CD4-positive, alpha-beta memory T cell (primary cell): ENCODE measurements around the gene CHMP2B. TPM values are rescaled to one million over a fixed set of nuclear protein-coding genes. Genes with fewer than 3 reads are reported as not detected.
"Not testable (repeated sequence)": the region's sequence is repeated elsewhere in the genome, so short reads cannot be mapped to it uniquely, and the experiment has no call there.

Experiments used
- CTCF ChIA-PET: fragments of 350-600 bp; sonication (Branson Sonifier 250); formaldehyde crosslinking; loops from one replicate; lab custom pipeline; 2021; ENCODE audit warnings: inconsistent platforms; ENCODE audit not compliant: partially characterized antibody; lab: Charles Lee
- POLR2A ChIA-PET: fragments of 350-600 bp; sonication (Branson Sonifier 250); formaldehyde crosslinking; loops from one replicate; lab custom pipeline; 2021; ENCODE audit not compliant: partially characterized antibody; lab: Charles Lee
- DNase-seq, 5 donors: peaks; one replicate each; pipeline versions ENCODE4 v3.0.0 to v3.0.0-alpha.2; 2020 to 2022; ENCODE audit warnings: mixed read lengths in 1 of 5
- H3K27ac ChIP-seq: one replicate; pipeline ENCODE4 v1.7.0; 2013; ENCODE audit warnings: low read depth, low read length
- H3K27me3 ChIP-seq: 2 replicates; pipeline ENCODE4 v1.7.0; 2013; ENCODE audit warnings: mild to moderate bottlenecking, low read length, moderate library complexity; ENCODE audit not compliant: insufficient read depth
- H3K36me3 ChIP-seq: 2 replicates; pipeline ENCODE4 v1.7.0; 2013; ENCODE audit warnings: mild to moderate bottlenecking, low read length, moderate library complexity; ENCODE audit not compliant: insufficient read depth
- H3K4me1 ChIP-seq: 2 replicates; pipeline ENCODE4 v1.7.0; 2013; ENCODE audit warnings: mild to moderate bottlenecking, low read length, moderate library complexity; ENCODE audit not compliant: insufficient read depth
- H3K4me3 ChIP-seq, 2 donors: one replicate each; pipeline ENCODE4 v1.7.0; 2013; ENCODE audit warnings: low read length in 2 of 2, mild to moderate bottlenecking in 1 of 2
- H3K9me3 ChIP-seq, 2 donors: one replicate each; pipeline ENCODE4 v1.7.0; 2013; ENCODE audit warnings: low read length in 2 of 2, control low read depth in 1 of 2; ENCODE audit not compliant: control insufficient read depth in 1 of 2
- H3K27ac Mint-ChIP-seq, 7 donors: one replicate each; pipeline ENCODE4 v1.8.0; 2020 to 2021; ENCODE audit warnings: mixed read lengths in 7 of 7, mild to moderate bottlenecking in 6 of 7, inconsistent platforms in 3 of 7, moderate library complexity in 3 of 7
- H3K27me3 Mint-ChIP-seq, 2 donors: one replicate each; pipeline ENCODE4 v1.8.0; 2020 to 2021; ENCODE audit warnings: mixed read lengths in 2 of 2
- H3K36me3 Mint-ChIP-seq, 2 donors: one replicate each; pipeline ENCODE4 v1.8.0; 2020 to 2021; ENCODE audit warnings: mixed read lengths in 2 of 2, inconsistent platforms in 1 of 2, mild to moderate bottlenecking in 1 of 2
- H3K4me1 Mint-ChIP-seq, 4 donors: one replicate each; pipeline ENCODE4 v1.8.0; 2020 to 2021; ENCODE audit warnings: mixed read lengths in 4 of 4, mild to moderate bottlenecking in 1 of 4
- H3K4me3 Mint-ChIP-seq, 8 donors: one replicate each; pipeline ENCODE4 v1.8.0; 2020 to 2021; ENCODE audit warnings: mixed read lengths in 8 of 8, mild to moderate bottlenecking in 7 of 8, moderate library complexity in 6 of 8, inconsistent platforms in 3 of 8
- H3K9me3 Mint-ChIP-seq, 8 donors: one replicate each; pipeline ENCODE4 v1.8.0; 2020 to 2021; ENCODE audit warnings: mixed read lengths in 8 of 8, mild to moderate bottlenecking in 5 of 8, inconsistent platforms in 3 of 8, moderate library complexity in 1 of 8
- intact Hi-C: fragments of 100-400 bp; cut with micrococcal nuclease; formaldehyde crosslinking; loops from one replicate; pipeline ENCODE4 v1.15.1; 2023
- polyA plus RNA-seq, 2 donors: library from polyadenylated mRNA; unstranded; fragments of 300-500 nt; fragmentation: Illumina TruSeq; gene quantifications; one replicate each; pipeline ENCODE4 v1.2.3, GENCODE V29; 2021
- total RNA-seq, 2 experiments: library from RNA; stranded (reverse); gene quantifications; one replicate each; pipeline ENCODE4 v1.2.3, GENCODE V29; 2021

The CHMP2B gene
- total and polyA plus RNA-seq, 4 experiments from 2014 or later: 25.9 to 51.1 (median 39.0) TPM

DNA sequence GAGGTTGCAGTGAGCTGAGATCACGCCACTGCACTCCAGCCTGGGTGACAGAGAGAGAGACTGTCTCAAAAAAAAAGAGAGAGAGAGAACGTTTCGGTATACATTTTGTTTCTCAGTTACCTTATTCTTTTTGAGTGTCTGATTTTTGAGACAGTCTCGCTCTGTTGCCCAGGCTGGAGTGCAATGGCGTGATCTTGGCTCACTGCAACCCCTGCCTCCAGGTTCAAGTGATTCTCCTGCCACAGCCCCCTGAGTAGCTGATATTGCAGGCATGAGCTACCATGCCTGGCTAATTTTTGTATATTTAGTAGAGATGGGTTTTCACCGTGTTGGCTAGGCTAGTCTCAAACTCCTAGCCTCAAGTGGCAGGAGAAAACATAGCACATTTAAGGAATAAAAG, 21.1 kb downstream of the CHMP2B start:
- CTCF ChIA-PET: interaction anchor here (4.3 kb wide), 1 partner anchor 11 kb away, joined by 34 read pairs; no protein-coding TSS in a partner anchor
- H3K4me3 ChIP-seq, intact Hi-C loops: not testable (repeated sequence)

DNA sequence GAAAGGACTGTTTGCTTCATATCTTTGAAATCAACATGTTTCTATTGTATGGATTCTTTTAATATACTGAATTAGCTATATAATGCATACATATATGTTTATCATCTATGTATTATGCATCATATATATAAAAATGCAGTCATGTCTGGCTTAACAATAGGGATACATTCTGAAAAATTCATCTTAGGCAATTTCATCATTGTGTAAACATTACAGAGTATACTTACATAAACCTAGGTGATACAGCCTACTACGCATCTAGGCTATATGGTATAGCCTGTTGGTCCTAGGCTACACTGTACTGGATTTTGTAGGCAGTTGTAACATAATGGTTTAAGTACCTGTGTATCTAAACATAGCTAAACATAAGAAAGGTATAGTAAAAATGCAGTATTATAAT, 21.7 kb downstream of the CHMP2B start:
- intact Hi-C loops: no loop called here
- Histone ChIP-seq H3K36me3 (peaks cover 16% of the 10 kb centered on the region), H3K27ac (no peak overlapping the region), H3K4me1 (no peaks in the 10 kb centered on the region), H3K9me3 (no peaks in the 10 kb centered on the region), H3K4me3 (no peak overlapping the region), H3K27me3 (no peaks in the 10 kb centered on the region)
- Mint-ChIP-seq H3K4me1 (peaks cover 2 to 7% (median 5%) of the 10 kb centered on the region in 4 donors), H3K36me3 (peaks cover 35 to 63% of the 10 kb centered on the region in 2 donors), H3K4me3 (no peak overlapping the region), H3K27me3 (no peaks in the 10 kb centered on the region), H3K9me3 (no peaks in the 10 kb centered on the region), H3K27ac (no peak overlapping the region)
- POLR2A ChIA-PET: no interaction called here
- CTCF ChIA-PET: interaction anchor here (4.3 kb wide), 1 partner anchor 11 kb away, joined by 34 read pairs; no protein-coding TSS in a partner anchor
- DNase-seq: no peak

More for the DNA sequence above, 21.1 kb downstream of the CHMP2B start:
- H3K27ac ChIP-seq, H3K36me3 ChIP-seq, H3K27me3 Mint-ChIP-seq, H3K9me3 ChIP-seq, H3K27me3 ChIP-seq, DNase-seq, H3K4me3 Mint-ChIP-seq, H3K9me3 Mint-ChIP-seq, H3K4me1 Mint-ChIP-seq, POLR2A ChIA-PET, H3K4me1 ChIP-seq: not testable (repeated sequence)
- Mint-ChIP-seq H3K36me3 (peaks cover 29 to 59% of the 10 kb centered on the region in 2 donors), H3K27ac (peak overlapping the region in 1 of 7 donors; percentile 74)

DNA sequence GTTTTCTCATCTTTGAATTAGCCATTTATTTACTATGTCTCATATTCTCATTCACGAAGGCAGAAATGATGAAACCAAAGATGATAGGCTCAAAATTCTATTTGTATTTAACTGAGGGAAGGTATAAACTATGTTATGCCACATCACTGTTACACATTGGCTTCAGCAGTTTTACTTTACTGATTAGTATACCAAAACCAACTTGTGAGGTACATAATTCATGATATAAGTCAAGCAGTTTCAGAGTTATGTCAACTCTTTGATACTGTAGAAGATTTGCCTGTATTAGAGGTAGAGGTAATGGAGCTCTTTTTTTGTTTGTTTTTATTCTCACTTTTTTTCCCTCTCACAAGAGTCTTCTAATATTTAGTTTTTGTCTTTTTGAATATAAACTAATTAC, 22.9 kb downstream of the CHMP2B start:
- no peaks in the 10 kb centered on the region for H3K4me1 ChIP-seq
- DNase-seq: no peak
- peaks cover 17% of the 10 kb centered on the region for H3K36me3 ChIP-seq
- peaks cover 42 to 68% of the 10 kb centered on the region in 2 donors for H3K36me3 Mint-ChIP-seq
- no peaks in the 10 kb centered on the region for H3K27me3 Mint-ChIP-seq
- ChIA-PET POLR2A (no interaction called here), CTCF (interaction anchor here (1.1 kb wide), 1 partner anchor 9 kb away, joined by 4 read pairs; no protein-coding TSS in a partner anchor)
- H3K27me3 ChIP-seq: no peaks in the 10 kb centered on the region
- no peak overlapping the region for H3K4me3 ChIP-seq
- no peak overlapping the region for H3K27ac ChIP-seq
- intact Hi-C loops: no loop called here
- H3K9me3 Mint-ChIP-seq: no peaks in the 10 kb centered on the region
- H3K9me3 ChIP-seq: no peaks in the 10 kb centered on the region
- H3K4me1 Mint-ChIP-seq: peaks cover 0 to under 1% (median 0%) of the 10 kb centered on the region in 4 donors
- no peak overlapping the region for H3K27ac Mint-ChIP-seq
- H3K4me3 Mint-ChIP-seq: no peak overlapping the region

- ChIA-PET CTCF (interaction anchor here (0.7 to 3.4 kb wide), 14 partner anchors 11 to 888 kb away, joined by 3 to 34 read pairs (median 4); partner anchors contain the start of gene POU1F1), POLR2A (no interaction called here)
- no peaks in the 10 kb centered on the region for H3K36me3 ChIP-seq
- no peak overlapping the region for H3K4me3 Mint-ChIP-seq
- no peaks in the 10 kb centered on the region for H3K9me3 ChIP-seq
- DNase-seq: peak; percentile 18 to 45 (median 33)
- no peak overlapping the region for H3K4me3 ChIP-seq
- no peaks in the 10 kb centered on the region for H3K4me1 Mint-ChIP-seq
- no peaks in the 10 kb centered on the region for H3K27me3 Mint-ChIP-seq
- no peaks in the 10 kb centered on the region for H3K4me1 ChIP-seq
- H3K27ac ChIP-seq: no peak overlapping the region
- no peaks in the 10 kb centered on the region for H3K9me3 Mint-ChIP-seq
- H3K27me3 ChIP-seq: no peaks in the 10 kb centered on the region
- intact Hi-C loops: loop anchor here (1.0 kb wide), 1 partner anchor 745 kb away; no protein-coding TSS in a partner anchor
- H3K27ac Mint-ChIP-seq: no peak overlapping the region
- peaks cover 0 to 1% of the 10 kb centered on the region in 2 donors for H3K36me3 Mint-ChIP-seq
Measured at GRCh38 chr3:87260270-87260669, 33.2 kb downstream of the CHMP2B start.

- H3K27me3 Mint-ChIP-seq: no peaks in the 10 kb centered on the region
- POLR2A ChIA-PET: no interaction called here
- no peak overlapping the region for H3K4me3 Mint-ChIP-seq
- no peaks in the 10 kb centered on the region for H3K36me3 Mint-ChIP-seq
- Histone ChIP-seq H3K9me3 (no peaks in the 10 kb centered on the region), H3K4me1 (no peaks in the 10 kb centered on the region), H3K27ac (no peak overlapping the region), H3K4me3 (no peak overlapping the region), H3K36me3 (no peaks in the 10 kb centered on the region), H3K27me3 (no peaks in the 10 kb centered on the region)
- CTCF ChIA-PET: interaction anchor here (1.6 to 3.4 kb wide), 2 partner anchors 9 to 737 kb away, joined by 3 to 27 read pairs; no protein-coding TSS in a partner anchor
- no peak overlapping the region for H3K27ac Mint-ChIP-seq
- no peaks in the 10 kb centered on the region for H3K9me3 Mint-ChIP-seq
- no peaks in the 10 kb centered on the region for H3K4me1 Mint-ChIP-seq
- no peak for DNase-seq
- intact Hi-C loops: no loop called here
Measured at GRCh38 chr3:87261925-87262324, 34.8 kb downstream of the CHMP2B start.

- CTCF ChIA-PET: no interaction called here
- H3K27ac Mint-ChIP-seq: no peak overlapping the region
Measured at GRCh38 chr3:87267953-87268645, 41.0 kb downstream of the CHMP2B start.

GRCh38 chr3:87268646-87269211, 41.6 kb downstream of the CHMP2B start:
- no peak overlapping the region for H3K27ac ChIP-seq
- H3K4me3 ChIP-seq: no peak overlapping the region
- ChIA-PET CTCF (no interaction called here), POLR2A (no interaction called here)
- intact Hi-C loops: no loop called here
- peaks cover 8% of the 10 kb centered on the region for H3K4me1 ChIP-seq
- H3K4me3 Mint-ChIP-seq: no peak overlapping the region
- H3K27me3 ChIP-seq: no peaks in the 10 kb centered on the region
- no peaks in the 10 kb centered on the region for H3K36me3 Mint-ChIP-seq
- H3K9me3 Mint-ChIP-seq: no peaks in the 10 kb centered on the region
- H3K27ac Mint-ChIP-seq: no peak overlapping the region
- peaks cover 1 to 2% of the 10 kb centered on the region in 2 donors for H3K27me3 Mint-ChIP-seq
- H3K36me3 ChIP-seq: no peaks in the 10 kb centered on the region
- no peaks in the 10 kb centered on the region for H3K9me3 ChIP-seq
- no peak for DNase-seq
- H3K4me1 Mint-ChIP-seq: peaks cover 8 to 24% (median 11%) of the 10 kb centered on the region in 4 donors

More at GRCh38 chr3:87267953-87268645, 41.0 kb downstream of the CHMP2B start:
- no peak for DNase-seq
- Mint-ChIP-seq H3K4me1 (peaks cover 8 to 24% (median 11%) of the 10 kb centered on the region in 4 donors), H3K9me3 (no peaks in the 10 kb centered on the region), H3K4me3 (no peak overlapping the region), H3K36me3 (no peaks in the 10 kb centered on the region), H3K27me3 (peaks cover 1 to 2% of the 10 kb centered on the region in 2 donors)
- no peak overlapping the region for H3K4me3 ChIP-seq
- no peaks in the 10 kb centered on the region for H3K9me3 ChIP-seq
- H3K36me3 ChIP-seq: no peaks in the 10 kb centered on the region
- no peak overlapping the region for H3K27ac ChIP-seq
- no peaks in the 10 kb centered on the region for H3K27me3 ChIP-seq
- intact Hi-C loops: no loop called here
- peaks cover 8% of the 10 kb centered on the region for H3K4me1 ChIP-seq
- POLR2A ChIA-PET: no interaction called here
